Left colon (tissue), 2 donors: ENCODE data around the gene ETS2. TPM values are rescaled to one million over a fixed set of nuclear protein-coding genes. Genes with fewer than 3 reads are reported as not detected.

Source experiments
- ATAC-seq: fragments of 200-7000 bp; cut with Tn5 transposase; one replicate; pipeline ENCODE4 v1.9.1; 2020; ENCODE audit warnings: mild to moderate bottlenecking, moderate library complexity
- DNase-seq, 2 donors: peaks; one replicate each; pipeline ENCODE4 v3.0.0-alpha.2; 2020
- intact Hi-C, 2 donors: fragments of 100-400 bp; cut with DNase I in 1 of 2; cut with micrococcal nuclease in 1 of 2; formaldehyde crosslinking; loops; one replicate each; pipeline versions ENCODE4 v1.11.2 to v1.14.0; 2022; cut with DNase I, micrococcal nuclease
- total RNA-seq, 2 donors: library from RNA; stranded (reverse); fragmentation: NEBNext Ultra II Directional; extraction: Animal tissue kit (Norgen Biotek cat#: 25700); gene quantifications; one replicate each; pipeline ENCODE4 v1.2.1, GENCODE V29; 2021
- donor health status: DM: no; HTN: no; CAD: no.
- donor health status: DM: yes; HTN: yes; CAD: no.

The ETS2 gene
- total RNA-seq, 2 donors from 2014 or later, result 158 to 274 TPM

- DNase-seq (peak in 1 of 2 donors; percentile 32), ATAC-seq (peak; percentile 77)
- intact Hi-C loops, result no loop called here
These were observed 8.3 kb upstream of the ETS2 start for GRCh38 chr21:38797470-38797869.

GRCh38 chr21:38798081-38798480, 7.6 kb upstream of the ETS2 start:
- ATAC-seq (no peak), DNase-seq (no peak)
- intact Hi-C loops, result no loop called here

- intact Hi-C loops, result no loop called here
- DNase-seq (peak; percentile 75 to 84), ATAC-seq (peak; percentile 56)
These were observed 7.2 kb upstream of the ETS2 start for GRCh38 chr21:38798481-38798882.

GRCh38 chr21:38800046-38800758, 5.5 kb upstream of the ETS2 start:
- no peak for ATAC-seq
- no peak for DNase-seq
- intact Hi-C loops, result loop anchor here in 1 of 2 donors (5.0 kb wide), 1 partner anchor 327 kb away; no protein-coding TSS in a partner anchor

GRCh38 chr21:38800924-38801744, 4.6 kb upstream of the ETS2 start:
- intact Hi-C loops, result loop anchor here in 1 of 2 donors (5.0 kb wide), 1 partner anchor 326 kb away; no protein-coding TSS in a partner anchor
- ATAC-seq (no peak), DNase-seq (no peak)

- peak; percentile 30 to 52 for DNase-seq
- ATAC-seq, result peak; percentile 40
- intact Hi-C loops, result loop anchor here in 1 of 2 donors (5.0 kb wide), 1 partner anchor 325 kb away; no protein-coding TSS in a partner anchor
These were observed 3.4 kb upstream of the ETS2 start for GRCh38 chr21:38802050-38803026.

GRCh38 chr21:38803075-38803660, 2.6 kb upstream of the ETS2 start:
- intact Hi-C loops, result loop anchor here in 1 of 2 donors (5.0 kb wide), 1 partner anchor 324 kb away; no protein-coding TSS in a partner anchor
- DNase-seq (peak in 1 of 2 donors; percentile 23), ATAC-seq (no peak)

- peak; percentile 9 for ATAC-seq
- DNase-seq, result peak in 1 of 2 donors; percentile 20
- intact Hi-C loops, result loop anchor here in 1 of 2 donors (5.0 kb wide), 1 partner anchor 323 kb away; no protein-coding TSS in a partner anchor
These were observed 1.5 kb upstream of the ETS2 start for GRCh38 chr21:38804030-38804788.

- DNase-seq, result peak; percentile 79 to 87
- peak; percentile 59 for ATAC-seq
- intact Hi-C loops, result loop anchor here in 1 of 2 donors (5.0 kb wide), 1 partner anchor 322 kb away; no protein-coding TSS in a partner anchor
These were observed 871 bp upstream of the ETS2 start for GRCh38 chr21:38804789-38805327.

- peak in 1 of 2 donors; percentile 62 for DNase-seq
- intact Hi-C loops, result no loop called here
- ATAC-seq, result no peak
These were observed 618 bp downstream of the ETS2 start for GRCh38 chr21:38806153-38806941.

- no peak for ATAC-seq
- no peak for DNase-seq
- intact Hi-C loops, result no loop called here
These were observed 1.2 kb downstream of the ETS2 start for GRCh38 chr21:38806942-38807284.

- intact Hi-C loops, result no loop called here
- ATAC-seq (no peak), DNase-seq (no peak)
These were observed 1.7 kb downstream of the ETS2 start for GRCh38 chr21:38807441-38807871.

- DNase-seq (peak in 1 of 2 donors; percentile 34), ATAC-seq (no peak)
- intact Hi-C loops, result no loop called here
These were observed 2.3 kb downstream of the ETS2 start for GRCh38 chr21:38807986-38808385.

- intact Hi-C loops, result no loop called here
- ATAC-seq, result no peak
- peak in 1 of 2 donors; percentile 22 for DNase-seq
These were observed 3.6 kb downstream of the ETS2 start for GRCh38 chr21:38809198-38809878.

GRCh38 chr21:38810034-38810825, 4.5 kb downstream of the ETS2 start:
- DNase-seq, result peak in 1 of 2 donors; percentile 24
- ATAC-seq, result no peak
- intact Hi-C loops, result loop anchor here in 1 of 2 donors (10.0 kb wide), 1 partner anchor 185 kb away; no protein-coding TSS in a partner anchor
